GM12874 (cell line): ENCODE results near the gene HTD2.

Experiments
- TF ChIP-seq, protein P1 (sequence below): IDR thresholded peaks from 2 replicates; pipeline ENCODE4 v1.5.1; 2011; ENCODE audit warnings: low read depth, mild to moderate bottlenecking, control low read depth, low read length, moderate library complexity; ENCODE audit not compliant: insufficient read depth

HTD2 gene

DNA sequence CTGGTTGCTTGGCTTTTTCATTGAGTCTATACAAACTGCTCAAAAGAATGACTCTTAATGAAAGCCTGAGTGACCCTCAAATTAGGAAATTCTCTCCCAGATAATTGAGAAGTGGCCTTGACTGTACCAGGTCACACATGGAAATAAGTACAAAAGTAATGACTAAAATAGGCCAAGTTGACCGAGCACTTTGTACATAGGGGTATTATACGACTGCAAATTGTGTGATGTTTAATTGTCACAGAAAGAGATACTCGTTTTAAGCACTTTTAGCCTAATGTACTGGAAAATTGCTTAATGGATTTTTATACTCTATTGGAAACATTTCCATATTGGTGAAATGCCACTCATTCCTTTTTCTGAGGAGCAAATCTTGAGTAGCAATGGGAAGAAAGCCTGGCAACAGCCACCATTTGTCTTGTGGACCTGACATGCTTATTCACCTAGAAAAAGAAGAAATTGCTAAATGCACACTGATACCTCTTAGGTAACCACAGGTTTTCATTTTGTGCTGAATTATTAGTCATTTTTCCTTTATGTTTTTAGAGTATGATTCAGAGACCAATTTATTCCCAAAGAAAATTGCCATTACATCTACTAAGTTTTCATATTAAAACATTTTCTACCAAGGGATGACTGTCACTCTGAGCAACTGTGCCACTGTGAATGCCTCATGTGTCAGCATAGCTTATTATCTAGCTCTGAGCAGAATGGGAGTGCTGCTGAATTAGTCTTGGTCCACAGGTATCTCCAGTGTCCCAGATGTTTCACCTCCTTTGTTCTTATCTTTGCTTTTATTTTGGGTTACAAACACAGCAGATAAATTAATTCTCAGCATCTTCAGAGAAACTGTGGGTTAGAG, 17.4 kb downstream of the HTD2 start:
- TF ChIP-seq, protein P1, sequence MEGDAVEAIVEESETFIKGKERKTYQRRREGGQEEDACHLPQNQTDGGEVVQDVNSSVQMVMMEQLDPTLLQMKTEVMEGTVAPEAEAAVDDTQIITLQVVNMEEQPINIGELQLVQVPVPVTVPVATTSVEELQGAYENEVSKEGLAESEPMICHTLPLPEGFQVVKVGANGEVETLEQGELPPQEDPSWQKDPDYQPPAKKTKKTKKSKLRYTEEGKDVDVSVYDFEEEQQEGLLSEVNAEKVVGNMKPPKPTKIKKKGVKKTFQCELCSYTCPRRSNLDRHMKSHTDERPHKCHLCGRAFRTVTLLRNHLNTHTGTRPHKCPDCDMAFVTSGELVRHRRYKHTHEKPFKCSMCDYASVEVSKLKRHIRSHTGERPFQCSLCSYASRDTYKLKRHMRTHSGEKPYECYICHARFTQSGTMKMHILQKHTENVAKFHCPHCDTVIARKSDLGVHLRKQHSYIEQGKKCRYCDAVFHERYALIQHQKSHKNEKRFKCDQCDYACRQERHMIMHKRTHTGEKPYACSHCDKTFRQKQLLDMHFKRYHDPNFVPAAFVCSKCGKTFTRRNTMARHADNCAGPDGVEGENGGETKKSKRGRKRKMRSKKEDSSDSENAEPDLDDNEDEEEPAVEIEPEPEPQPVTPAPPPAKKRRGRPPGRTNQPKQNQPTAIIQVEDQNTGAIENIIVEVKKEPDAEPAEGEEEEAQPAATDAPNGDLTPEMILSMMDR = no peak

DNA sequence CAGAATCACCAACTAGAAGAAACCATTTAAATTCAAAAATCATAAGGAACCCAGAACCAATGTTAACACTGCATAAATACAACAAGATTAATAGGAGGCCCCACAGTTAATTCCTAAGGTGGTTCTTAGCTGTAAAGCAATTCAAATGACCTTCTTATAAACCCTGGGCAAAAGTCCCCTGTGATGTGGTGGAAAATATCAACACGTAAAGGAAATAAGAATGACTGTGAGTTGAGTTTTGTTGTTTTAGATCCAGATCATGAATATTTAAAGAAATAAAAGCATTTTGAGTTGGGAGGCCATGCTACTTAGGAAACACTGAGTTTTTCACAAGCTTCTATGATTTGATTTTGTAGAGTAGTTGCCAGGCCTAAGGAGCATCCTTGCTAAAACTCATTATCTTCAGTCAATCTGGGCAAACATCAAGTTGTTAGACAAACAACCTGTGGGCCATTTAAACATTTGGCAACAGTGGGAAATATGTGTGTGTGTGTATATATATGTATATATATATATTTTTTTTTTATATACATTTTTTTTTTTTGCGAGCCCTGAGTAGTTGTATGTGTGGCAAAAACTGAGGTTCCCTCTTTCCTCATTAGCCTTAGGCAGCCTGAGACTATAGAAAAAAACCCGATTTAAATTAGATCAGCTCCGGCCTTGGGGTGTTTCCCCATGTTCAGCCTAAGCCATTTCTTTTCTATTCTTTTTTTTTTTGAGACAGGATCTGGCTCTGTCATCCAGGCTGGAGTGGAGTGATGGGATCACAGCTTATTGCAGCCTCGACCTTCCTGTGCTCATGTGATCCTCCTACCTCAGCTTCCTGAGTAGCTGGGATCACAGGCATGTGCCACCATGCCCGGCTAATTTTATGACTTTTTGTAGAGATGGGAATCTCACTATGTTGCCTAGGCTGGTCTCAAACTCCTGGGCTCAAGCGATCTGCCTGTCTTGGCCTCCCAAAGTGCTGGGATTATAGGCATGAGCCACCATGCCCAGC, 18.4 kb downstream of the HTD2 start:
- TF ChIP-seq, protein P1 = no peak

DNA sequence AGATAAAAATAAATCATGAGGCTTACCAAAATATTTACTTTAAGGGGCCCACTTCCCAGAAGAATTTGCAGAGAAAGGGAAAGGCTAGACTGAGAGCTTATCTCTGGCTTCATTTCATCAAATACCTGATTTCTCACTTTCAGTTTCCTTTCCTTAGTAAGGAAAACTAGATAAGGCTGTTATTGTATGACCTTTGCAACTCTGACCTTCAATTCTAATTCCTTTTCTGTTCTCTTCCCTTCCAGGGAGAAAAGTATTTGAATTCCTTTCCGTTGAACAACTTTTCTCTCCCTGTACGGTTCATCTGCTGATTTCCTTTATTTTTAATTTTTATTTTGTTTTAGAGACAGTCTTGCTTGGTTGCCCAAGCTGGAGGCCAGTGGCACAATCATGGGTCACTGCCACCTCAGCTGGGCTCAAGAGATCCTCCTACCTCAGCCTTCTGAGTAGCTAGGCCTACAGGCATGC, 19.2 kb downstream of the HTD2 start:
- TF ChIP-seq, protein P1 = no peak

DNA sequence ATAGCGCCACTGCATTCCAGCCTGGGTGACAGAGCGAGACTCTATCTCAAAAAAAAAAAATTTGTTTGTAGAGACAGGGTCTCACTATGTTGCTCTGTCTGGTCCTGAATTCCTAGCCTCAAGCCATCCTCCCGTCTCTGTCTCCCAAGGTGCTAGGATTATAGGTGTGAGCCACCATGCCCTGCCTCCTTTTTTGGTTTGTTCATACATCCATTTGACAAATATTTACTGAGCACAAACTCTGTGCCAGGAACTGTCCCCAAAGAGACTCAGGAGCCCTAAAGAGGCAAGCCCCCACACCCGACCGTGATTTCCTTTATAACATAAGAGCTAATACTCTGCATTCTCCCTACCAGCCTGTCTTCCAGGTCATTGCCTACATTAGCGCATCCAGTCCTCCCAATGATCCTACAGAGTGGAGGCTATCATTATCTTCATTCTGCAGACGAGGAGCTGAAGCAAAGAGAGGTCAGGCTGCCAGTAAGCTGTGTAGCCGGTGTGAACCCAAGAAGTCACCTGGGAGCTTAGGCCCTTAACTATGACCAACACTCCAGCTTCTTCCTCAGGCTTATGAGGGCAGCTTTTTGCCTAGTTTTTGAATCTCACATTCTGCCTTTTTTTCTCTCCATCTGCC, 20.1 kb downstream of the HTD2 start:
- TF ChIP-seq, protein P1 = no peak

DNA sequence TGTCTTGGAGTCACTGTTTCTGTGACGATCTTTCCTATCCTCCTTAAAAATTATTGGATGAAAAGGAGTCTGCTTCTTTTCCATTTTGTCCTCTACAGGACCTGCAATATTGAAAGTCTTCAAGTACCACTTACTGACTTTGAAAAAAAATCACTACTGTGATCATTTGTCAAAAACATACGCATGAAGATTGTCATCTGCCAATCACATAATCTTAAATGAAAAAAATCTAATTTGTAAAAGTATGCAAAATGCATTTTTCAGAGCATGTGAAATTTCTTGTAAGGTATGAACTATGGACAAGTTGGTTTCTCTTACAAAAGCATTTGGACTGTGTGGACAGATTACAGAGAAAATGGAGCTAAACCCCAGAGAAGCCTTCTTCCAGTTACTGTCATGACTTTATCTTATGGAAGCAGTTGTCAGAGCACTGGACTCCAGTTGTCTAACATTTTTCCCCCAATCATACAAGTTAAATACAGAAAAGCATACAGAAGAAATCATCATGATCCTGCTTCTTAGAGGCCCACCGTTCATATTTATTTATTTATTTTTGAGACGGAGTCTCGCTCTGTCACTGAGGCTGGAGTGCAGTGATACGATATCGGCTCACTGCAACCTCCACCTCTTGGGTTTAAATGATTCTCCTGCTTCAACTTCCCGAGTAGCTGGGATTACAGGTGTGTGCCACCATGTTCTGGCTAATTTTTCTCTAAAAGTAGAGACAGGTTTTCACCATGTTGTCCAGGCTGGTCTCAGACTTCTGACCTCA, 23.0 kb downstream of the HTD2 start:
- TF ChIP-seq, protein P1 = no peak

DNA sequence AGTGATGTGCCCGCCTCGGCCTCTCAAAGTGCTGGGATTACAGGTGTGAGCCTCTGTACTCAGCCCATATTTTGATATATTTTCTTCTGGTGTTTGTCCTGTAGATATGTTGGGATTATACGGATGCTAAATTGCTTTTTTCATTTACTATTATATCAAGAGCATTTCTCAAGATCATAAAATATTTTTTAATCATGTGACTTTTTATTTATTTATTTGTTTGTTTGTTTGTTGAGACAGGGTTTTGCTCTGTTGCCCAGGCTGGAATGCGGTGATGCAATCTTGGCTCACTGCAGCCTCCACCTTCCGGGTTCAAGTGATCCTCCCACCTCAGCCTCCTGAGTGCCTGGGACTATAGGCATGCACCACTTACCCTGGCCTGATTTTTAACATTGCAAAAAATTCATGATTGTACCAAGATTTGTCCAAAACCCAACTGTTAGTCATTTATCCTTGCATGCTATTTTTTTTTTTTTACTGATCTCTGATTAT, 23.6 kb downstream of the HTD2 start:
- TF ChIP-seq, protein P1 = no peak
